OCI-LY3 (cell line): ENCODE data around the gene VPS26B.

ENCODE experiments used
- EZH2phosphoT487 ChIP-seq: fragments of 200-600 bp; shearing (Covaris generic); IDR thresholded peaks from 2 replicates; pipeline ENCODE4 v1.6.1; 2018; ENCODE audit warnings: antibody characterized with exemption, mixed run types, low read depth
- TF ChIP-seq, protein P1 (sequence below): fragments of 200-600, 300-600 bp; sonication (generic); IDR thresholded peaks from 2 replicates; pipeline ENCODE4 v1.5.1; 2014; ENCODE audit warnings: antibody characterized with exemption, low read length, low read depth

DNA sequence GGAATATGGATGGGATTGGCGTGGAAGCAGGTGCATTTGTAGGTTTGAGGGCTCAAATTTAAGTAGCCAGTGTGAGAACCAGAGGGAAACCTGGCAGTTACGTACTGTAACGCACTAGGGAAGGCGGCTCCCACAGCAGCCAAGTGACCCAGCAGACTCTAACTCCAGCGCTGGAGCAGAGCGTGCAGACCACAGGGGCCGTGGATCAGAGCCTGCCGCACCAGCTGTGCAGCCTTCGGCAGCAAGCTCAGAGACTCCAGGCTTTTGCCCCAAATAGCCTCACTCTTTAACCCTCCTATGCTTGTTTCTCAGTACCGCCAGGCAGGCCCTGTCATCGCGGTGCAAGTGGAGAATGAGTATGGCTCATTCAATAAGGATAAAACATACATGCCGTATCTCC is 64.0 kb downstream of the VPS26B start:
- TF ChIP-seq, protein P1, sequence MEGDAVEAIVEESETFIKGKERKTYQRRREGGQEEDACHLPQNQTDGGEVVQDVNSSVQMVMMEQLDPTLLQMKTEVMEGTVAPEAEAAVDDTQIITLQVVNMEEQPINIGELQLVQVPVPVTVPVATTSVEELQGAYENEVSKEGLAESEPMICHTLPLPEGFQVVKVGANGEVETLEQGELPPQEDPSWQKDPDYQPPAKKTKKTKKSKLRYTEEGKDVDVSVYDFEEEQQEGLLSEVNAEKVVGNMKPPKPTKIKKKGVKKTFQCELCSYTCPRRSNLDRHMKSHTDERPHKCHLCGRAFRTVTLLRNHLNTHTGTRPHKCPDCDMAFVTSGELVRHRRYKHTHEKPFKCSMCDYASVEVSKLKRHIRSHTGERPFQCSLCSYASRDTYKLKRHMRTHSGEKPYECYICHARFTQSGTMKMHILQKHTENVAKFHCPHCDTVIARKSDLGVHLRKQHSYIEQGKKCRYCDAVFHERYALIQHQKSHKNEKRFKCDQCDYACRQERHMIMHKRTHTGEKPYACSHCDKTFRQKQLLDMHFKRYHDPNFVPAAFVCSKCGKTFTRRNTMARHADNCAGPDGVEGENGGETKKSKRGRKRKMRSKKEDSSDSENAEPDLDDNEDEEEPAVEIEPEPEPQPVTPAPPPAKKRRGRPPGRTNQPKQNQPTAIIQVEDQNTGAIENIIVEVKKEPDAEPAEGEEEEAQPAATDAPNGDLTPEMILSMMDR = no peak
- TF ChIP-seq EZH2phosphoT487 = no peak
